ENCODE data around the gene STAG1.
"Not testable (repeated sequence)": the region's sequence is repeated elsewhere in the genome, so short reads cannot be mapped to it uniquely, and the experiment has no call there.

The STAG1 gene

DNA sequence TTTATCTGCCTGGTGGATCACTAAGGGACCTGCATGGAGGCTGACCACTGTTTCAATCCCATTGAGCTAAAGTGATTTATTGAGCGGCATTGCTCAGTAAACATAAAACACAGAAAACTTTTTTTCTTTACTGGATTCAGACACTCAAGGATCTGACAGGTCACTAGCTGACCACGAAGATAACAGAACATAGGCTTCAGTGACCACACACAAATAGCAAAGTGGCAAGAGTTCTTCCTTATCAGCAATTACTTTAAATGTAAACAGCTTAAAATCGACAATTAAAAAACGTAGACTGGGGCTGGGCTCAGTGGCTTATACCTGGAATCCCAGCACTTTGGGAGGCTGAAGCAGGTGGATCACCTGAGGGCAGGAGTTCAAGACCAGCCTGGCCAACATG lies 48.7 kb downstream of the STAG1 start:
- no peak for DNase-seq (ENCODE audit: low read depth)

GRCh38 chr3:136699271-136699828 lies 52.8 kb downstream of the STAG1 start:
- no peak for DNase-seq (ENCODE audit: low read depth)

GRCh38 chr3:136698361-136698760 lies 53.8 kb downstream of the STAG1 start:
- DNase-seq (ENCODE audit: low read depth) = no peak

GRCh38 chr3:136696797-136697196 lies 55.4 kb downstream of the STAG1 start:
- no peak for DNase-seq (ENCODE audit: low read depth)

DNA sequence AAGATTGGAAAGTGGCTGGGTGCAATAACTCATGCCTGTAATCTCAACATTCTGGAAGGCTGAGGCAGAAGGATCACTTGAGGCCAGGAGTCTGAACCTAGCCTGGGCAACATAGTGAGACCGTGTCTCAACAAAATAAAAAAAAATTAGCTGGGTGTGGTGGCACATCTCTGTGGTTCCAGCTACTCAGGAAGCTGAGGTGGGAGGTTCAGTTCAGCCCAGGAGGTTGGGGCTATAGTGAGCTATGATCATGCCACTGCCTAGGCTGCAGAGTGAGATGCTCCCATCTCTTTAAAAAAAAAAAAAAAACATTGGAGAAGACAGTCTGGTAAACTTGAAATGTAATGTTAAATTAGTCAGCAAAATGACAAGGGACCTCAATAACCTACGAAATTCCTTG lies 57.9 kb downstream of the STAG1 start:
- DNase-seq (ENCODE audit: low read depth) = no peak

DNA sequence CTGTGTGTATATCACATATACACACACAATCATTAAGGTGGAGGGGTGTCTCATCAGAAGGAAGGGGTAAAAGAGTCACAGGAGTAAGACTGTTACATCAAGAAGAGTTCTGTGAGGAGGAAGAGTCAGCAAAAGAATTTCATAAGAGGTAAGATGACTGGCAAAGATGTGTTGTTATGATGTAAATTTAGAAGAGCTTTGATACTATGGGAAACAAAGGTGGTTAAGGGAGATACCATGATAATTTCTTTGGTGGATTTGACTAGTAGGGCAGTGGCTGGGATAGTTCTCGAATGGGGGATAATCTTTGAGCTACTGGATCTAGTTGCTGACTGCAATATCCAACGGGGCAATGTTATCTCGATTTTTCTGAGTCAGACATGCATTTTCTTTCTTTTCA lies 61.6 kb downstream of the STAG1 start:
- no peak for DNase-seq (ENCODE audit: low read depth)

- DNase-seq (ENCODE audit: low read depth) = no peak
Observed at GRCh38 chr3:136685882-136686281, 66.3 kb downstream of the STAG1 start.

DNA sequence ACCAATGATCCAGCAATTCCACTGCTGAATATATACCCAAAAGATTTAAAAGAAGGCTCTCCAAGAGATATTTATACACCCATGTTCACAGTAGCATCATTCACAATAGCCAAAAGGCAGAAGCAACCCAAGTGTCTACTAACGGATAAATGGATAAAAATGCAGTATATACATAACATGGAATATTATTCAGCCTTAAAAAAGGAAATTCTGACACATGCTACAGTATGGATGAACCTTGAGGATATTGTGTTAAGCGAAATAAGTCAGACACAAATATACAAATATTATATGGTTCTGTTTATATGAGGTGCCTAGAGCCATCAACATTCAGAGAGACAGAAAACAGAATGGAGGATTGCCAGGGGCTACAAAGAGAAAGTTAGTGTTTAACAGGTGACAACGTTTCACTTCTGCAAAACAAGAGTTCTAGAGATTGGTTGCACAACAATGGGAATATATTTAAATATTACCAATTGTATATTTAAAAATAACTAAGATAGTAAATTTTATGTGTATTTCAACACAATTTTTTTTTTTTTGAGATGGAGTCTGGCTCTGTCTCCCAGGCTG lies 69.4 kb downstream of the STAG1 start:
- DNase-seq (ENCODE audit: low read depth) = no peak

DNA sequence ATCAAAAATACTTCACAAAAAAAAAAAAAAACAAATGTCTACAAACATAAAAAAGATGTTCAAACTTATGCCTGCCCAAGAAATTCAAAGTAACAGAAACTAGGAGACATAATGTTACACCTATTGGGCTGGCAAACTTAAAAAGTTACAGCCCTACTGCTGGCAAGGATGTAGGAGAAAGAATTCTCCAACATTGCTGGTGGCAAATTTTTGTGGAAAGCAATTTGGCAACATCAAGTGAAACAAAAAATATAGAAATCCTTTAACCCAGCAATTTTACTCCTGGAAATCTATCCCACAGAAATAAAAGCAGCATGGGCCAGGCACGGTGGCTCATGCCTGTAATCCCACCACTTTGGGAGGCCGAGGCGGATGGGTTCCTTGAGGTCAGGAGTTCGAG lies 73.2 kb downstream of the STAG1 start:
- DNase-seq (ENCODE audit: low read depth) = no peak

- no peak for DNase-seq (ENCODE audit: low read depth)
Observed at GRCh38 chr3:136676009-136676408, 76.2 kb downstream of the STAG1 start.

DNA sequence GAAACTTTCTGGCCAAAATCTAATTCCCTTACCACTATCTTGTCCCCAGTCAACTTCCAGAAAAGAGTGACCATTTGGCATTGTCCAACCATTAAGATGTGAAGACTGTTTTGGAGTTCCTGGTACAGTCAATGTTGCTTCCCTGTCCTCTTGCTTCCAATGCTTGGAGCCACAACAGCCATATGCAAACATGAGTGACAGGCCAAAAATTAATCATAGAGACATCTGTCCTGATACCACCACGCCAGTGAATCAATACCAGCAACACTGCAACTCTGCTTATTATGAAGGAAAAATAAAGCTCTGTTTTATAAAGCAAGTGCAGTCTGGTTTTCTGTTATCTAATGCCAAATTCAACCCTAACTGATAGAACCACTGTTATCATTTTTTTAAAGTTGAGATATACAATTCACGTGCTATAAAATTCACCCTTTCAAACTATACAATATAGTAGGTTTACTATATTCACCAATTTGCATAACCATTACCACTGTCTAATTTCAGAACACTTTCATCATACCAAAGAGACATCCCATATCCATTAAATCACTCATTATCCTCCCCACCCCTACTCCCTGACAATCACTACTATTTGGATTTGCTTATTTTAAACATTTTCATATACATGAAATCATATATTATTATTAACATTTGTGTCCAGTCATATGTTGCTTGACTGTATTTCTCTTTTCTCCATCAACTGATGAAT lies 76.9 kb downstream of the STAG1 start:
- no peak for DNase-seq (ENCODE audit: low read depth)

DNA sequence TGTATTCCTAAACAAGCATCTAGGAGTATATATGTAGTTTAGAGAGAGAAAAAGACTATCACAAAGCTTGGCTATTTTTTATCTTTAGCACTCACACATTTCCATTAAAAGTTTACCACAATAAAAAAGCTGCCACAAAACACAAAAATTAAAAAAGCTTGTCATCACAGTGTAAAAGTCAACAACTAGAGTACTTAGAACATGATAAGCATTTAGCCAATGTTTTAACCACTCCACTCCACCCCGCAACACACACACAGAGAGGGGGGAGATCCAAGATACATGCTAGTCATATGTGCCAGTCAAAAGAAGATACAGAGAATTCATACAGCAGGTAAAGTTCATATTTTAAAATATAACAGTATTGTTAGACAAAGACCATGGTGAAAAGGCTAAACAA lies 79.7 kb downstream of the STAG1 start:
- DNase-seq (ENCODE audit: low read depth) = no peak

DNA sequence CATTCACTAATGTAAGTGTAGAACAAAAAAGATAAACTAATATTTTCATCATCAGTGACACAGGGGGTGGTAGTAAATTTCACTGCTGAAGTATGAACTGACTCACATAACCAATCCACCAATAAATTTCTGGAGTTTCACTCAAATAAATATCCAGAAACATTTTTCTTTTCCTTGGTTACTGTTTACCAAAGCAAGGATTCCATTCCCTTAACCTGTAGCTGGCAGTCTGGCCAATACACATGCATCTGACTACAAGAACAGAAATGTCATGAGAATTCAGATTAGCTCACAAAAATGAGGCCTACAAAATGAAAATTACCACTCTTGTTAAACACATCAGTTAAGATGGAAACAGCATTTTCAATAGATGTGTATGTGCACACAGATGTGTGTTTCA lies 80.3 kb downstream of the STAG1 start:
- no peak for DNase-seq (ENCODE audit: low read depth)

- DNase-seq (ENCODE audit: low read depth) = no peak
Observed at GRCh38 chr3:136670166-136670565, 82.0 kb downstream of the STAG1 start.

DNA sequence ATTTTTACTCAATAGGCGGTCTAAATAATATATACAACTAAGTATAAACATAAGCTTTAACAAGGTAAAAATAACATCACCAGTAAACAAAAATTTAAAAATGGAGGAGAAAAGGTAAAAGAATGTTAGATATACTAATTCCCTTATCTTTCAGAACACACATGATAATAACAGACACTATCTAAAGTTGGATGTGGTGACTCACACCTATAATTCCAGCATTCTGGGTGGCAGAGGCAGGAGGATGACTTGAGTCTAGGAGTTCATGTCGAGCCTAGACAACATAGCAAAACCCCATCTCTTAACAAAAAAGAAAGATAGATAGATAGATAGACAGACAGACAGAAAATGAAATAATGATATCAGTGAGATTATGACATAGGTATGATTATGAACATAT lies 85.1 kb downstream of the STAG1 start:
- DNase-seq (ENCODE audit: low read depth) = no peak

DNA sequence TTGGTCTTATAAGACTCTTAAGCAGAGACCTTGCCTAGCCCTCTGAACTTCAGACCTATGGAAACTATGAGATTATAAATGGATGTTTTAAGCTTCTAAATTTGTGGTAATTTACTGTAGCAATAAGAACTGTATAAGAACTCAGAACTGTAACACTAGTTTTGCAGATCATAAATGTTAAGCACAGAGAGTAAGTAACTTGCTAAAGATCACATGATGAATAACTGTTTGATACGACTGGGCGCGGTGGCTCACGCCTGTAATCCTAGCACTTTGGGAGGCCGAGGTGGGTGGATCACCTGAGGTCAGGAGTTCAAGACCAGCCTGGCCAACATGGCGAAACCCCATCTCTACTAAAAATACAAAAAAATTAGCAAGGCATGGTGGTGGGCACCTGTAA lies 85.9 kb downstream of the STAG1 start:
- DNase-seq (ENCODE audit: low read depth) = not testable (repeated sequence)

DNA sequence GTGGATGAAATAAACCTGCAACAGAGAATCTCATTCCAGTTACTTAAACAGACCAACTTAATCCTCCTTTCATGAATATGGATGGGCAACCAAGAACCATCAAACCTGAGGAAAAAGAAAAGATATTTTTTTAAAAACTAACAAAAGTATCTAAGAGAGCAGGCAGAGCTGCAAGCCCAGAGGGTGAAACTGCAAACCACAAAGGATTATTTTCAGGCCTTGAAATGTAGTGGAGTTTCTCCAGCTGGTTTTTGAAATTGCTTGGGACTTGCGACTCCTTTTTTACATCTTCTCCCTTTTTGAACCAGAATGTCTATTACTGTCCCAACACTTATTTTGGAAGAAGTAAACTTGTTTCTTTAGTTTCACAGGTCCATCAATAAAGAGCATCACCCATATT lies 87.4 kb downstream of the STAG1 start:
- DNase-seq (ENCODE audit: low read depth) = no peak

DNA sequence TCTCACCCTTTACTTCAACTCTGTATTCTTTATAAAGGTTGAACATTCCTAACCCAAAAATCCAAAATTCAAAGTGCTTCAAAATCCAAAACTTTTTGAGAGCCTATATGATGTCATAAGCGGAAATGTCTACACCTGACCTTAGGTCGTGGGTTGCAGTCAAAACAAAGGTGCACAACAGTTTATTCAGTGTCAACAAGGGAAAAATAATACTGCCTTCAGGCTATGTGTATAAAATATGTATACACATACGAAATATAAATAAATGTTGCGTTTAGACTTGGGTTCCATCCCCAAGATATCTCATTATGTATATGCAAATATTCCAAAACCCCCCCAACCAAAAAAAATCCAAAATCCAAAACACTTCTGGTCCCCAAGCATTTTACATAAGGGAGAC lies 90.9 kb downstream of the STAG1 start:
- no peak for DNase-seq (ENCODE audit: low read depth)

DNA sequence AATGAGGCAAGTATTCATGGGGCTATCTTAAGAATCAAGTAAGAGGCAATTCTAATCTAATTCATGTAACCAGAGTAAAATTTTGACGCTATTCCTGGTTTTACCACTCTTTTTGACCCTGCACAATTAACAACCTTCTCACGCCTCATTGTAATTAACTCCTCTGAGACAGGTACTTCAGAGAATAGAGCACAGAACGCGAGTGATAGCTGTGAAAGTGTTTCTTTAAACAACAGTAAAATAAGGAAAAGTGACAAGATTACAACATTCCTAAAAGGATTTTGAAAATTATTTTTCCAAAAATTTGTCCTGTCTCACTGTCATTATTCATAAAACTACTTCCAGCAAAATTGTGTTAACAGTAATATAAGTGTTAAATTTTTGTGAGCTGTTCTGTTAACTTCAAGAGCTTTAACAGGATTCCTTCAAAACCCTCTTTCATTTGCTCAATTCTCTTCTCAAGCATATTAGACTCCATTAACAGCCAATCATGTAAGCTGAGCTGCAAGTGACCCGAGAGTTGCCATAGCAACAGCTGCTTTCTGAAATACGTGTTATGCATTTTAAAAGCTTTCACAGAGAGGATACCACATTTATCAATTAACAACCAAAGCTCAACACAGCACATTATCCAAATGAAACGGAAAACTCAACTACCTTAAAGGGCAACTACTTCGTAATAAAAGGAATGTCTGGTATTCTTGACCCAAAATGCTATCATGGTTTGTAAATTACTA lies 93.1 kb downstream of the STAG1 start:
- no peak for DNase-seq (ENCODE audit: low read depth)

DNA sequence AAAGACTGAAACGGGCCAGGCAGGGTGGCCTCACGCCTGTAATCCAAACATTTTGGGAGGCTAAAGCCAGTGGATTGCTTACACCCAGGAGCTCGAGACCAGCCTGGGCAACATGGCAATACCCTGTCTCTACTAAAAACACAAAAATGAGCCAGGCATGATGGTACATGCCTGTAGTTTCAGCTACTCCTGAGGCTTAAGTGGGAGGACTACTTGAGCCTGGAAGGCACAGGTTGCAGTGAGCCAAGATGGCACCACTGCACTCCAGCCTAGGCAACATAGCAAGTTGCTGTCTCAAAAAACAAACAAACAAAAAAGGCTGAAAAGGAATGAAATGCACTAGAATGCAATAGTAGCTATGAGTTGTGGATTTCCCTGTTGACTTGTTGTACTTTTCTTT lies 94.7 kb downstream of the STAG1 start:
- no peak for DNase-seq (ENCODE audit: low read depth)

GRCh38 chr3:136653628-136654027 lies 98.5 kb downstream of the STAG1 start:
- DNase-seq (ENCODE audit: low read depth) = no peak

DNA sequence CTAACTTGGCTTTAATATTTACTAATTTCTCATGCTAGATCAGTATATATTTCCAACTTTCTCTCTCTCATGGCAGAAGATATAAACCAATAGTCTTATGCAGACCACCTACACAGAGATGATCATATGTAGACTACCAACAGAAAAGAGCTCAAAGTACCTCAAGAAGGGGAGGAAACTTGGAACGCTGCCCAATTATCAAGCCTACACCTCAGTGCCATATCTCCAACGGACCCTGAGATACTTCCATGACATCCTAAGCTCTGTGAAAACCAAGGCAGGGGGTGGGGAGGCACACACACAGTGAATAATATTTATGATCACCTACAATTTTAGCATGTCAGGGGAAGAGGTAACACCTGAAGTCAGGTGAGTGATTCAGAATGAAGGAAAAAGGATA lies 100.6 kb downstream of the STAG1 start:
- no peak for DNase-seq (ENCODE audit: low read depth)

DNA sequence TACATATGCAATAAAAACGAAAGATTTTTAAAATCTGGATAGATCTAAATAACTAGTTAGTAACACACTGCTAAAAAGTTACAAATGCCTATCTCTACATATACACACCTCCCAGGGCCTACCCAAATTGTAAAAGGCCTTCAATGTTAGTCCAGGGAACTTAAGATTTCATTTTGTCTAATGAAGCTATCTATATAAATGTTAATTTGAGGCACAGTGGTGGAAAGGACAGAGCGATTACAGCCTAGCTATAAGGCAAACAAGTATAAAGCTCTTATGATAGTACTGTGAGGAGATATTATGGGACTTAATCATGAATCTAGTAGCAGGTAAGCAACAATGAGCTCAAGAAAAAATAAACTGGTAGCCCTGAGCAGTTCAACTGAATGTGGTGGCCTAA lies 101.7 kb downstream of the STAG1 start:
- no peak for DNase-seq (ENCODE audit: low read depth)

Data from activated T-cell treated with anti-CD3 and anti-CD28 coated beads for 48 hours (primary cell).